ENCODE data around the gene MPZL3.

Gene MPZL3

GRCh38 chr11:118231461-118231860, 20.7 kb downstream of the MPZL3 start:
- DNase-seq = no peak

GRCh38 chr11:118230088-118230487, 22.1 kb downstream of the MPZL3 start:
- no peak for DNase-seq

- no peak for DNase-seq
Observed at GRCh38 chr11:118229274-118229847, 22.8 kb downstream of the MPZL3 start.

GRCh38 chr11:118227865-118228785, 24.0 kb downstream of the MPZL3 start:
- no peak for DNase-seq

GRCh38 chr11:118226781-118227180, 25.4 kb downstream of the MPZL3 start:
- no peak for DNase-seq

- DNase-seq = no peak
Observed at GRCh38 chr11:118226296-118226695, 25.9 kb downstream of the MPZL3 start.

GRCh38 chr11:118224511-118225188, 27.5 kb downstream of the MPZL3 start, which contains the start of gene JAML:
Gene JAML, minus strand, starts transcription at chr11:118225011. Its CDS starts 10,145 bp downstream, at chr11:118214866.
- no peak for DNase-seq

- DNase-seq = no peak
Observed at GRCh38 chr11:118223992-118224391, 28.2 kb downstream of the MPZL3 start.

- DNase-seq = no peak
Observed at GRCh38 chr11:118223570-118223969, 28.6 kb downstream of the MPZL3 start.

- no peak for DNase-seq
Observed at GRCh38 chr11:118222437-118222836, 29.7 kb downstream of the MPZL3 start.

- DNase-seq = no peak
Observed at GRCh38 chr11:118221419-118221818, 30.7 kb downstream of the MPZL3 start.

GRCh38 chr11:118219732-118220131, 32.4 kb downstream of the MPZL3 start:
- DNase-seq = no peak

- DNase-seq = no peak
Observed at GRCh38 chr11:118219244-118219643, 32.9 kb downstream of the MPZL3 start.

- no peak for DNase-seq
Observed at GRCh38 chr11:118217575-118217974, 34.6 kb downstream of the MPZL3 start.

- DNase-seq = no peak
Observed at GRCh38 chr11:118216621-118217481, 35.3 kb downstream of the MPZL3 start.

- no peak for DNase-seq
Observed at GRCh38 chr11:118215765-118216164, 36.4 kb downstream of the MPZL3 start.

- no peak for DNase-seq
Observed at GRCh38 chr11:118215262-118215661, 36.9 kb downstream of the MPZL3 start.

GRCh38 chr11:118214210-118214914, 37.8 kb downstream of the MPZL3 start:
- DNase-seq = no peak

- no peak for DNase-seq
Observed at GRCh38 chr11:118213781-118214180, 38.4 kb downstream of the MPZL3 start.

GRCh38 chr11:118213201-118213600, 39.0 kb downstream of the MPZL3 start:
- no peak for DNase-seq

- no peak for DNase-seq
Observed at GRCh38 chr11:118212781-118213191, 39.4 kb downstream of the MPZL3 start.

- no peak for DNase-seq
Observed at GRCh38 chr11:118212131-118212725, 39.9 kb downstream of the MPZL3 start.
